Stimulated activated CD8-positive, alpha-beta memory T cell treated with anti-CD3 and anti-CD28 coated beads, Interleukin-12 subunit alpha, Interleukin-12 subunit beta, amount 100 ng/mL, for 4 hours (primary cell): ENCODE measurements around the gene SUN3.
"Not testable (repeated sequence)": the region's sequence is repeated elsewhere in the genome, so short reads cannot be mapped to it uniquely, and the experiment has no call there.

Experiments
- DNase-seq: peaks from one replicate; pipeline ENCODE4 v3.0.0-alpha.2; 2020; ENCODE audit warnings: low read depth

Gene SUN3

GRCh38 chr7:47943676-47944474, 85.0 kb downstream of the SUN3 start:
- DNase-seq, result no peak

DNA sequence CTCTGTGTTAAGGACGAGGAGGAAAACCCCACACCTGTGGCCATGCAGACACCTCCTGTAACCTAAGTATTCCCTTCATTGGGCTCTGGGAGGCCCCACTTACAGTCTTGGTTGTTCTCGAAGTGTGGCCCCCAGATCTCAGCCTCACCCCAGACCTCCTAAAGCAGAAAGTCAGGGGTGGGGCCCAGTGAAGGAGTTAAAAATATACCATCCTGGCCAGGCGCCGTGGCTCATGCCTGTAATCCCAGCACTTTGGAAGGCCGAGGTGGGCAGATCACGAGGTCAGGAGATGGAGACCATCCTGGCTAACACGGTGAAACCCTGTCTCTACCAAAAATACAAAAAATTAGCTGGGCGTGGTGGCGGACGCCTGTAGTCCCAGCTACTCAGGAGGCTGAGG, 86.3 kb downstream of the SUN3 start:
- DNase-seq, result not testable (repeated sequence)

- DNase-seq, result no peak
Observed at GRCh38 chr7:47942132-47942531, 86.8 kb downstream of the SUN3 start.

- DNase-seq, result no peak
Observed at GRCh38 chr7:47941136-47941844, 87.6 kb downstream of the SUN3 start.

GRCh38 chr7:47940088-47941013, 88.6 kb downstream of the SUN3 start:
- no peak for DNase-seq

DNA sequence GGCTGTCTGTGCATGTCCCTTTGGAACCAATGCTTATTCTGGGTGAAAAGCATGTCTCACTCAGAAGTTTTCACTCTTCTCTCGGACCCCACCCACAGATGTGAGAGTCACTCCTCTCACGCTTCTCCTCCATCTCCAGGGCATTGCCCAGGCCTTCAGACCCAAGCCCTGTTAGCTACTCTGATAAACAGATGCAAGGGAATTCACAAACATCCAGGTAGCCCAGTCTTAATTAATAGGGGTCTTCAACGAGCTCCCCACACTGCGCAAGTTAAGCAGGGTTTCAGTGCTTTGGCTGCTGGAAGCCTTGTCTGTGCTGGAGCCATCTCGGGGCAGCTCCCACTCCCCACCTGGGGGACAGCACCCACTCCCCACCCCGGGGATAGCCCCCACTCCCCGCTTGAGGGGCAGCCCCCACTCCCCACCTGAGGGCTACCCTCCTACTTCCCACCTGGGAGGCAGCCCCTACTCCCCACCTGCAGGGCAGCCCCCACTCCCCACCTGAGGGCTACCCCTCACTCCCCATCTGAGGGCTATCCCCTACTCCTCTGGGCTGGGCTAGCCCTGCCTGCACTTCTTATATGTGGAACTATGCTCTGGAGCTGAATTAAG, 89.4 kb downstream of the SUN3 start:
- no peak for DNase-seq

DNA sequence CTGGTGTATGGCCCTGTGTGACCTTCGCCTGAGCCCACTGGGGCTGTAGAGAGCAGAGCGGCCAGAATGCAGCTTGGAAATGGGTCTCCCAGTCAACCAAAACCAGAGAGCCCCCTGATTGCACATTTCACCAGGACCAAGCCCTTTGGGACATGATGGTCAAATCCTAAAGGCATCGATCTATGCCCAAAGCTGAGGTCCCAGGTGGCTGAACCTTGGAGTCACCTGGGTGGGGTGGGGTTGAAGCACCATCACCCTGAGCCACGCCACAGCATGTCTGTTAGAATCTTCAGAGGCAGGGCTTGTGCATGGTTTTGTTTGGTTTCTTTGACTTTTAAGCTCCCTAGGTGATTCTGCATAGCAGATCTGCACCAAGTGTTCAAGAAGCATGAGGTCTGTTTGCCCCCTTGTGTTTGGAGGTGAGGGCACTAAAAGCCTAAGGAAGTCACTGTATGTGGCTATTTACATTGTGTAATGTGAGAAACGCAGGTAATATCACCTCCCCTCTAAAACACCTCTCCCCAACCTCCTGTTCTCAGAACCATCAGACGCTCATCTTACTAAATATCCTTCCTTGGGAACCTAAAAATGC, 90.2 kb downstream of the SUN3 start:
- DNase-seq, result no peak

GRCh38 chr7:47937711-47938573, 91.0 kb downstream of the SUN3 start:
- DNase-seq, result no peak
